Bronchial epithelial cell (primary cell): Measurements from ENCODE around the gene BORCS6. TPM values are rescaled to one million over a fixed set of nuclear protein-coding genes. Genes with fewer than 3 reads are reported as not detected.
"Not testable (repeated sequence)": the region's sequence is repeated elsewhere in the genome, so short reads cannot be mapped to it uniquely, and the experiment has no call there.

Experiments used
- DNase-seq: peaks from one replicate; pipeline ENCODE4 v3.0.0-alpha.2; 2010; ENCODE audit warnings: low read depth
- FAIRE-seq: peaks from 2 replicates; lab custom pipeline; 2011; peaks lifted over from hg19 to GRCh38; lab: Jason Lieb, UNC
- H3K27me3 ChIP-seq: 2 replicates; pipeline ENCODE4 v1.5.1; 2011; ENCODE audit warnings: low read length; ENCODE audit not compliant: control insufficient read depth, insufficient read depth
- H3K36me3 ChIP-seq: 2 replicates; pipeline ENCODE4 v1.5.1; 2011; ENCODE audit warnings: low read length; ENCODE audit not compliant: control insufficient read depth, insufficient read depth
- H3K4me3 ChIP-seq: 2 replicates; pipeline ENCODE4 v1.5.1; 2011; ENCODE audit warnings: mild to moderate bottlenecking, low read depth, low read length, control low read depth
- CTCF ChIP-seq: IDR thresholded peaks from 2 replicates; pipeline ENCODE4 v1.5.1; 2011; ENCODE audit warnings: mild to moderate bottlenecking, moderate library complexity, low read length, control low read depth, inconsistent platforms; ENCODE audit not compliant: insufficient read depth, severe bottlenecking
- total RNA-seq: library from RNA; depleted of rRNA; stranded (reverse); fragments of >200 nt; gene quantifications from 2 replicates; pipeline ENCODE4 v1.2.1, GENCODE V29; 2014

BORCS6 gene
- total RNA-seq, 1 donor from 2014 or later: 6.8 TPM

- peak overlapping the region; percentile 63 for H3K4me3 ChIP-seq
- DNase-seq: no peak
- FAIRE-seq: no peak
- H3K36me3 ChIP-seq: no peaks in the 10 kb centered on the region
- no peak for TF ChIP-seq CTCF
- no peaks in the 10 kb centered on the region for H3K27me3 ChIP-seq
Measured at GRCh38 chr17:8175795-8176196, 14.2 kb downstream of the BORCS6 start.

GRCh38 chr17:8173871-8174322, 16.1 kb downstream of the BORCS6 start:
- FAIRE-seq (no peak), DNase-seq (no peak)
- Histone ChIP-seq H3K27me3 (no peaks in the 10 kb centered on the region), H3K4me3 (peak overlapping the region; percentile 42), H3K36me3 (no peaks in the 10 kb centered on the region)
- TF ChIP-seq CTCF: no peak

- TF ChIP-seq CTCF: no peak
- FAIRE-seq (no peak), DNase-seq (peak; percentile 98)
- Histone ChIP-seq H3K27me3 (no peaks in the 10 kb centered on the region), H3K36me3 (no peaks in the 10 kb centered on the region), H3K4me3 (peak overlapping the region; percentile 42)
Measured at GRCh38 chr17:8173056-8173870, 16.7 kb downstream of the BORCS6 start.

- not testable (repeated sequence) for H3K4me3 ChIP-seq, FAIRE-seq
Measured at GRCh38 chr17:8170186-8170585, 19.8 kb downstream of the BORCS6 start.

GRCh38 chr17:8167526-8167925, 22.5 kb downstream of the BORCS6 start:
- Histone ChIP-seq H3K36me3 (no peaks in the 10 kb centered on the region), H3K4me3 (no peak overlapping the region), H3K27me3 (no peaks in the 10 kb centered on the region)
- no peak for TF ChIP-seq CTCF
- DNase-seq (no peak), FAIRE-seq (no peak)

More at GRCh38 chr17:8170186-8170585, 19.8 kb downstream of the BORCS6 start:
- DNase-seq, H3K27me3 ChIP-seq, H3K36me3 ChIP-seq: not testable (repeated sequence)

GRCh38 chr17:8166731-8167130, 23.2 kb downstream of the BORCS6 start:
- no peak for FAIRE-seq
- peak; percentile 48 for DNase-seq
- H3K36me3 ChIP-seq: no peaks in the 10 kb centered on the region

More at GRCh38 chr17:8166731-8167130, 23.2 kb downstream of the BORCS6 start:
- TF ChIP-seq CTCF: no peak
- no peak overlapping the region for H3K4me3 ChIP-seq
- H3K27me3 ChIP-seq: no peaks in the 10 kb centered on the region
